ENCODE data around the gene CFAP43. TPM values are rescaled to one million over a fixed set of nuclear protein-coding genes. Genes with fewer than 3 reads are reported as not detected.

The CFAP43 gene
- total and polyA plus RNA-seq, 2 of the 8 experiments (the other 6 are each of a cell fraction or from before 2014, with no cell fraction given) = 0.11 to 0.27 TPM

DNA sequence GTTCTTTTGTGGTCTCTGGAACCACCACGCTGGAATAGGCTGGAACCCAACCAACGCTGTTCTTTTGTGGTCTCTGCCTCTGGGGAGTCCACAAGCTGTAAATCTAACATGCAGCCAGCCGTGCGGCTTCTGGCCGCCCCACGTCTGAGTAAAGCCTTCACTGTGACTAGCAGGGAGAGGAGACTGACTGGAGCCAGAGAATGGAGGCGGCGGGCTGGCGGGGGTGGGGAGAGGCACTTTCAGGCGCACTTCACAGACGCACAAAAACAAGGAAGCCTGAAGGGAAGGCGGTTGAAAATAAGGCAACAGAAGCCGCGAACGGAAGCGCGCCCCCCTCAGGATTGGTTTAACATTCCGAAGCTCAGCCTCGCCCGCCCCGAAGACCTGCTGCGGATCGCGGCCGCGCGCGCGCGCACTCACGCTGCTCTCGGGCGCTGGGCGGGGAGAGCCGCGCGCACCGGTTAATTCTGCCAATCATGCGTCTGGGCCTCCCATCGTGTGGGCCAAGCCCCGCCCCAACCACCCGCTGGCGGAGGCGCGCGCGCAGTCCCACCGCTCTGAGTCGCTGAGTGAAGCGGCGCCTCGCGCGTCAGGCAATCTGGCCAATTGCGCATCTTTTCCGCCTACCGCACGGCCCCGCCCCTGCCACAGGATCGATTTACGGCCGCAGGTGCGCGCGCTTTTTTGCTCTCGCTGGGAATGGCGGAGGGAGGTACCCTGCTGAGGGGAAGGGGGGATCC, 110.5 kb downstream of the CFAP43 start, which contains the start of gene SFR1 (continued):
- TF ChIP-seq SIN3A (conservative IDR thresholded peaks at IDR 0.05 in 1 of 2, IDR thresholded peaks at IDR 0.05 in 1 of 2; ENCODE audit: low read depth in 1 of 2, low read length in 2 of 2) (no peak), RAD21 (IDR thresholded peaks at IDR 0.05 in 1 of 2, conservative IDR thresholded peaks at IDR 0.05 in 1 of 2; ENCODE audit: low read depth in 2 of 2, low read length in 2 of 2) (peak; percentile 43 to 59), SP2 (IDR thresholded peaks at IDR 0.05; ENCODE audit: low read length) (no peak), HDAC2 (IDR thresholded peaks at IDR 0.05; ENCODE audit: borderline replicate concordance in 1 of 2, low read depth in 2 of 2, low read length in 2 of 2) (0 out of 4 replicates have a peak, but pooled peaks of 1 of the 2 experiments have one; percentile 14), TAF1 (IDR thresholded peaks at IDR 0.05; ENCODE audit: low read depth, low read length) (peak; percentile 91), POLR2AphosphoS5 (IDR thresholded peaks at IDR 0.05; ENCODE audit: low read depth, low read length) (peak; percentile 81), ZNF274 (IDR thresholded peaks at IDR 0.05; ENCODE audit: borderline replicate concordance, extremely low read depth, low read length) (no peak), SP4 (IDR thresholded peaks at IDR 0.05; ENCODE audit: low read length) (no peak), SAP30 (IDR thresholded peaks at IDR 0.05; ENCODE audit: insufficient read depth, insufficient replicate concordance, low read length) (no peak), TAF7 (optimal IDR thresholded peaks at IDR 0.05; ENCODE audit: borderline replicate concordance, low read depth, low read length) (peak; percentile 84), ASH2L (IDR thresholded peaks at IDR 0.05; ENCODE audit: low read length) (peak; percentile 4), KDM1A (IDR thresholded peaks at IDR 0.05; ENCODE audit: borderline replicate concordance, low read length) (no peak), BCL11A (IDR thresholded peaks at IDR 0.05; ENCODE audit: low read depth in 2 of 2, low read length in 2 of 2) (no peak), POU5F1 (IDR thresholded peaks at IDR 0.05; ENCODE audit: low read depth, low read length) (no peak), CHD1 (IDR thresholded peaks at IDR 0.05; ENCODE audit: low read depth, low read length) (no peak), JUN (IDR thresholded peaks at IDR 0.05; ENCODE audit: low read depth, low read length) (no peak)
- TF ChIP-seq, protein P1, sequence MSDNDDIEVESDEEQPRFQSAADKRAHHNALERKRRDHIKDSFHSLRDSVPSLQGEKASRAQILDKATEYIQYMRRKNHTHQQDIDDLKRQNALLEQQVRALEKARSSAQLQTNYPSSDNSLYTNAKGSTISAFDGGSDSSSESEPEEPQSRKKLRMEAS (IDR thresholded peaks at IDR 0.05) = peak; percentile 62; the same call in 1 of the 2 replicates
- TF ChIP-seq, protein P2, sequence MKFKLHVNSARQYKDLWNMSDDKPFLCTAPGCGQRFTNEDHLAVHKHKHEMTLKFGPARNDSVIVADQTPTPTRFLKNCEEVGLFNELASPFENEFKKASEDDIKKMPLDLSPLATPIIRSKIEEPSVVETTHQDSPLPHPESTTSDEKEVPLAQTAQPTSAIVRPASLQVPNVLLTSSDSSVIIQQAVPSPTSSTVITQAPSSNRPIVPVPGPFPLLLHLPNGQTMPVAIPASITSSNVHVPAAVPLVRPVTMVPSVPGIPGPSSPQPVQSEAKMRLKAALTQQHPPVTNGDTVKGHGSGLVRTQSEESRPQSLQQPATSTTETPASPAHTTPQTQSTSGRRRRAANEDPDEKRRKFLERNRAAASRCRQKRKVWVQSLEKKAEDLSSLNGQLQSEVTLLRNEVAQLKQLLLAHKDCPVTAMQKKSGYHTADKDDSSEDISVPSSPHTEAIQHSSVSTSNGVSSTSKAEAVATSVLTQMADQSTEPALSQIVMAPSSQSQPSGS (IDR thresholded peaks at IDR 0.05; ENCODE audit: low read length) = peak; percentile 11; the same call in 1 of the 2 replicates
- TF ChIP-seq, protein P3, sequence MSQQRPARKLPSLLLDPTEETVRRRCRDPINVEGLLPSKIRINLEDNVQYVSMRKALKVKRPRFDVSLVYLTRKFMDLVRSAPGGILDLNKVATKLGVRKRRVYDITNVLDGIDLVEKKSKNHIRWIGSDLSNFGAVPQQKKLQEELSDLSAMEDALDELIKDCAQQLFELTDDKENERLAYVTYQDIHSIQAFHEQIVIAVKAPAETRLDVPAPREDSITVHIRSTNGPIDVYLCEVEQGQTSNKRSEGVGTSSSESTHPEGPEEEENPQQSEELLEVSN (IDR thresholded peaks at IDR 0.05) = peak; percentile 36; the same call in 1 of the 2 replicates
- TF ChIP-seq, protein P4, sequence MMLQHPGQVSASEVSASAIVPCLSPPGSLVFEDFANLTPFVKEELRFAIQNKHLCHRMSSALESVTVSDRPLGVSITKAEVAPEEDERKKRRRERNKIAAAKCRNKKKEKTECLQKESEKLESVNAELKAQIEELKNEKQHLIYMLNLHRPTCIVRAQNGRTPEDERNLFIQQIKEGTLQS (IDR thresholded peaks at IDR 0.05; ENCODE audit: insufficient read depth, low read depth, low read length) = peak; percentile 53; the same call in 1 of the 2 replicates

Measured in H1 (cell line).